Vagina (tissue), 2 donors: ENCODE data around the gene PITX3. TPM values are rescaled to one million over a fixed set of nuclear protein-coding genes. Genes with fewer than 3 reads are reported as not detected.

Source experiments
- DNase-seq, 2 donors: peaks; one replicate each; pipeline ENCODE4 v3.0.0-alpha.2; 2017; ENCODE audit errors: extremely low spot score in 2 of 2
- H3K27ac ChIP-seq: fragments of 200-600 bp; sonication (generic); one replicate; pipeline ENCODE4 v1.5.1; 2019
- H3K27me3 ChIP-seq: fragments of 200-600 bp; sonication (generic); one replicate; pipeline ENCODE4 v1.5.1; 2019
- H3K36me3 ChIP-seq, 2 donors: fragments of 200-600 bp; sonication (generic); one replicate each; pipeline ENCODE4 v1.5.1; 2017 to 2019
- H3K4me1 ChIP-seq: fragments of 200-600 bp; sonication (generic); one replicate; pipeline ENCODE4 v1.5.1; 2019
- H3K4me3 ChIP-seq, 2 donors: fragments of 200-600 bp; sonication (generic); 1 replicate in 1 of 2; 2 replicates in 1 of 2; pipeline ENCODE4 v1.5.1; 2016 to 2019
- H3K9me3 ChIP-seq: fragments of 200-600 bp; sonication (generic); one replicate; pipeline ENCODE4 v1.5.1; 2019
- POLR2A ChIP-seq, 2 donors: fragments of 450-650 bp; IDR thresholded peaks; one replicate each; pipeline ENCODE4 v1.6.1; 2017; ENCODE audit warnings: antibody characterized with exemption in 2 of 2, mild to moderate bottlenecking in 2 of 2, moderate library complexity in 2 of 2
- POLR2AphosphoS5 ChIP-seq, 2 donors: sonication (generic); formaldehyde crosslinking; IDR thresholded peaks; one replicate each; pipeline ENCODE4 v1.9.0; 2017; ENCODE audit warnings: antibody characterized with exemption in 2 of 2, mild to moderate bottlenecking in 2 of 2, low read depth in 1 of 2; ENCODE audit not compliant: insufficient read depth in 1 of 2
- intact Hi-C: fragments of 100-400 bp; cut with DNase I; formaldehyde crosslinking; loops from one replicate; pipeline ENCODE4 v1.15.1; 2023
- total RNA-seq: library from RNA; depleted of rRNA; stranded (reverse); fragments of >200 nt; gene quantifications from one replicate; pipeline ENCODE4 v1.2.3, GENCODE V29; 2016
- TF ChIP-seq, protein P1 (sequence below), 3 experiments: fragments of 450-650 bp in 2 of 3; fragments of 200-600 bp in 1 of 3; sonication (generic) in 1 of 3; IDR thresholded peaks; one replicate each; pipeline ENCODE4 v1.5.1; 2017 to 2019; ENCODE audit warnings: antibody characterized with exemption in 3 of 3, mild to moderate bottlenecking in 2 of 3, moderate library complexity in 2 of 3

PITX3 gene
- total RNA-seq, 1 donor from 2014 or later, result not detected

DNA sequence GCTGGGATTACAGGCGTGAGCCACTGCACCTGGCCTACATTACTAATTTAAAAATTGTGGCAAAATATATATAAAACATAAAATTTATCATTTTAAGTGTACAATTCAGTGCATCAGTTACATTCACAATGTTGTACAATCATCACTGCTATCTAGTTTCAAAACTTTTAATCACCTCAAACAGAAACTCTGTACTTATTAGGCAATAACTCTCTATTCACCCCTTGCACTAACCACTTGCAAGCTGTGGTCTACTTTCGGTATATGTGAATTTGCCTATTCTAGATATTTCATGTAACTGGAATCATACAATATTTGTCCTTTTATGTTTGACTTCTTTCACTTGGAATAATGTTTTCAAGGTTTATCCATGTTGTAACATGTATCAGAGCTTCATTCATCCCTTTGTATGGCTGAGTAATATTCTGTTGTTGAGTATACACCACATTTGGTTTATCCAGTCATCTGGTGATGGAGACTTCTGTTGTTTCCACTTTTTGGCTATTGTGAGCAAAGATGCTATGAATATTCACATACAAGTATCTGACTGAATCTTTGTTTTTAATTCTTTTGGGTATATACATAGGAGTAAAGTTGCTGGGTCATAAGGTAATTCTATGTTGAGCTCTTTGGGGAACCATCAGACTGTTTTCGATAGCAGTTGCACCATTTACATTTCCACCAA lies 29.6 kb downstream of the PITX3 start:
- TF ChIP-seq POLR2A (IDR thresholded peaks at IDR 0.05) (no peak), POLR2AphosphoS5 (IDR thresholded peaks at IDR 0.05; ENCODE audit: insufficient read depth in 1 of 2, low read depth in 1 of 2) (no peak)
- TF ChIP-seq, protein P1, sequence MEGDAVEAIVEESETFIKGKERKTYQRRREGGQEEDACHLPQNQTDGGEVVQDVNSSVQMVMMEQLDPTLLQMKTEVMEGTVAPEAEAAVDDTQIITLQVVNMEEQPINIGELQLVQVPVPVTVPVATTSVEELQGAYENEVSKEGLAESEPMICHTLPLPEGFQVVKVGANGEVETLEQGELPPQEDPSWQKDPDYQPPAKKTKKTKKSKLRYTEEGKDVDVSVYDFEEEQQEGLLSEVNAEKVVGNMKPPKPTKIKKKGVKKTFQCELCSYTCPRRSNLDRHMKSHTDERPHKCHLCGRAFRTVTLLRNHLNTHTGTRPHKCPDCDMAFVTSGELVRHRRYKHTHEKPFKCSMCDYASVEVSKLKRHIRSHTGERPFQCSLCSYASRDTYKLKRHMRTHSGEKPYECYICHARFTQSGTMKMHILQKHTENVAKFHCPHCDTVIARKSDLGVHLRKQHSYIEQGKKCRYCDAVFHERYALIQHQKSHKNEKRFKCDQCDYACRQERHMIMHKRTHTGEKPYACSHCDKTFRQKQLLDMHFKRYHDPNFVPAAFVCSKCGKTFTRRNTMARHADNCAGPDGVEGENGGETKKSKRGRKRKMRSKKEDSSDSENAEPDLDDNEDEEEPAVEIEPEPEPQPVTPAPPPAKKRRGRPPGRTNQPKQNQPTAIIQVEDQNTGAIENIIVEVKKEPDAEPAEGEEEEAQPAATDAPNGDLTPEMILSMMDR (IDR thresholded peaks at IDR 0.05), result no peak
- intact Hi-C loops, result no loop called here
- DNase-seq, result no peak
- Histone ChIP-seq H3K36me3 (no peaks in the 10 kb centered on the region), H3K4me3 (no peak overlapping the region), H3K4me1 (peaks cover 13% of the 10 kb centered on the region), H3K27me3 (no peaks in the 10 kb centered on the region), H3K9me3 (no peaks in the 10 kb centered on the region), H3K27ac (no peak overlapping the region)

DNA sequence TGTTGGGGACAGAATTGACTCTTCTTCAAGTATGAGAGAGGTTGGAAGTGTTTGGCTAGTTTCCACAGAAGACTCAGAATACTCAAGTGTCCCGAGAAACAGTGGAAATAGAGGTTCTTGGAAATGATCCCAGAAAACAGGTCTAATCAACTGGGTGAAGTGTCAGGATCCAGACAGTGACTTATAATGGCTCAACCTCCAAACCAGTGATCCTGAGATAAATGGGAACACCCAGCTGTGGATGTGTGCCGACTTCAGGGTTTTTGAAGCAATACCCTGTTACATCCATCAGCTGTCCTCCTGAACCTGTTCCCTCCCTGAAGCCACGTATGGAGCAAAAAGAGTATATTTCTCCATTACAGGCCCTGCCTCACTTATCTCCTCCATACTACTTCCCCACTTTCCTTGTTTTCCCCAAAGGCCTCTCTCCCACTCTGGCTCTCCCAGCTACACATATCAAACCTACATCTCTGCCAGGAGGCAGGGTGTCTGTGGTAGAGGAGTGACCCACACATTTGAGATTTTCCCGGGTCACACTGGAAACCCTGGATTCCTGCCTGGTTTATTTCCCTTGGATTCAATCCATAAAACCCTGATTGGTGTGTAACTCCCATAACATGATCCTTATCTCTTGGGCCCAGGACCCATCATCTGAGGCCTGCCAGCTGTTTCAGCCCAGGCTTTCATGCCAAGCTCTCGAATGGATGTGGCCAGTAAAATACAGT lies 32.8 kb downstream of the PITX3 start:
- intact Hi-C loops, result no loop called here
- H3K4me1 ChIP-seq, result peaks cover 13% of the 10 kb centered on the region
- H3K27ac ChIP-seq, result no peak overlapping the region
- H3K36me3 ChIP-seq, result no peaks in the 10 kb centered on the region
- H3K27me3 ChIP-seq, result no peaks in the 10 kb centered on the region
- no peak for DNase-seq
- H3K4me3 ChIP-seq, result no peak overlapping the region
- TF ChIP-seq, protein P1 (IDR thresholded peaks at IDR 0.05), result no peak
- TF ChIP-seq POLR2A (IDR thresholded peaks at IDR 0.05) (no peak), POLR2AphosphoS5 (IDR thresholded peaks at IDR 0.05; ENCODE audit: insufficient read depth in 1 of 2, low read depth in 1 of 2) (no peak)
- no peaks in the 10 kb centered on the region for H3K9me3 ChIP-seq

DNA sequence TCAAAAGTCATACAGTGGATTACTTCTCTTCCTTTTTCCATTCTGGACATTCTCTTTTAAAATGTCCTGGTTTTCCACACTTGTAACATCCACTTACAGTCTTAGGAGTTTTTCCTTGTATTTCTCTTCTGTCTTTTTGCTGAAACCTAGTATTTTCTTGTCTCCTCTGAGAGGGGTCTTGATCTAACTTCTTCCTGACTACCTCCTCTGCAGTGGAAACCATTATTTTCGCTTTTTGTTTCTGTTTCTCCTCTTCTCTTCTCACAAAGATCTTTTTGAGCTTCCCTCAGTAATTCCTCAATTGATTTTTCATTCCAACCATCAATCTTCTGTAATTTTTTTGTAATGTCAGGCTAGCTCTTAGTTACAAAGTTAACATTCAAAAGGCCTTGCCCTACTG lies 38.9 kb downstream of the PITX3 start:
- Histone ChIP-seq H3K27me3 (no peaks in the 10 kb centered on the region), H3K4me1 (no peaks in the 10 kb centered on the region), H3K9me3 (no peaks in the 10 kb centered on the region), H3K27ac (no peak overlapping the region), H3K36me3 (no peaks in the 10 kb centered on the region), H3K4me3 (no peak overlapping the region)
- intact Hi-C loops, result no loop called here
- DNase-seq, result no peak
- TF ChIP-seq, protein P1 (IDR thresholded peaks at IDR 0.05), result no peak
- TF ChIP-seq POLR2A (IDR thresholded peaks at IDR 0.05) (no peak), POLR2AphosphoS5 (IDR thresholded peaks at IDR 0.05; ENCODE audit: insufficient read depth in 1 of 2, low read depth in 1 of 2) (no peak)

DNA sequence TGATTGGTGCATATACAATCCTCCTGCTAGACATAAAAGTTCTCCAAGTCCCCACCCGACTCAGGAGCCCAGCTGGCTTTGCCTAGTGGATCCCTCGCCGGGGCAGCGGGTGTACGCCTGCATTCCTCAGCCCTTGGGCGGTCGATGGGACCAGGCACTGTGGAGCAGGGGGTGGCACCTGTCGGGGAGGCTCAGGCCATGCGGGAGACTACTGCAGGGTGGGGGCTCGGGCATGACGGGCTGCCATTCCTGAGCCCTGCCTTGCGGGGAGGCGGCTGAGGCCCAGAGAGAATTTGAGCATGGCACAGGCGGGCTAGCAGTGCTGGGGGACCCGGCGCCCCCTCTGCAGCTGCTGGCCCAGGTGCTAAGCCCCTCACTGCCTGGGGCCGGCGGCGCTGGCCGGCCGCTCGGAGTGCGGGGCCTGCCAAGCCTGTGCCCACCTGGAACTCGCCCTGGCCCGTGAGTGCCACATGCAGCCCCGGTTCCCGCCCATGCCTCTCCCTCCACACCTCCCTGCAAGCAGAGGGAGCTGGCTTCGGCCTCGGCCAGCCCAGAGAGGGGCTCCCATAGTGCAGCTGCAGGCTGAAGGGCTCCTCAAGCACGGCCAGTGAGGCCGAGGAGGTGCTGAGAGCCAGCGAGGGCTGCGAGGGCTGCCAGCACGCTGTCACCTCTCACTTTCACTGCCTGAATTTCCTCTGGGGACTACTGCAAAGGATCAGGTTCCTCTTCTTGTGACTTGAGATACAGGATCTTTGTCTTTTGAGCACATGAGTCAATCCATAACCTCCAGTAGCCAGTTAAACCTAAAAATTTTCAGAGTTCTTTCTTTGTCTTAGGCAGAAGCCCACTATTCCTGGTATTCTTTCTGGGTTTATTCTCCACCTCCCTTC lies 40.3 kb downstream of the PITX3 start:
- no peak overlapping the region for H3K27ac ChIP-seq
- TF ChIP-seq POLR2A (IDR thresholded peaks at IDR 0.05), result no peak
- TF ChIP-seq POLR2AphosphoS5 (IDR thresholded peaks at IDR 0.05; ENCODE audit: insufficient read depth in 1 of 2, low read depth in 1 of 2), result no peak
- TF ChIP-seq, protein P1 (IDR thresholded peaks at IDR 0.05), result no peak
- intact Hi-C loops, result no loop called here

More for the DNA sequence above, 40.3 kb downstream of the PITX3 start:
- Histone ChIP-seq H3K27me3 (no peaks in the 10 kb centered on the region), H3K4me3 (no peak overlapping the region), H3K4me1 (no peaks in the 10 kb centered on the region), H3K9me3 (no peaks in the 10 kb centered on the region), H3K36me3 (no peaks in the 10 kb centered on the region)
- DNase-seq, result no peak
